BLaER1 (cell line): ENCODE results near the gene OSTN.
"Not testable (repeated sequence)": the region's sequence is repeated elsewhere in the genome, so short reads cannot be mapped to it uniquely, and the experiment has no call there.

Source experiments
- H3K27ac ChIP-seq: shearing (Covaris generic); formaldehyde crosslinking; 2 replicates; pipeline ENCODE4 v1.8.1; 2022
- H3K27me3 ChIP-seq: shearing (Covaris generic); formaldehyde crosslinking; 2 replicates; pipeline ENCODE4 v1.8.1; 2022
- H3K36me3 ChIP-seq: shearing (Covaris generic); formaldehyde crosslinking; 2 replicates; pipeline ENCODE4 v1.8.1; 2022
- H3K4me1 ChIP-seq: shearing (Covaris generic); formaldehyde crosslinking; 2 replicates; pipeline ENCODE4 v1.8.1; 2022
- H3K4me2 ChIP-seq: shearing (Covaris generic); formaldehyde crosslinking; 2 replicates; pipeline ENCODE4 v1.8.1; 2022
- H3K4me3 ChIP-seq: shearing (Covaris generic); formaldehyde crosslinking; 2 replicates; pipeline ENCODE4 v1.8.1; 2022
- H3K9ac ChIP-seq: shearing (Covaris generic); formaldehyde crosslinking; 2 replicates; pipeline ENCODE4 v1.8.1; 2022
- H3K9me3 ChIP-seq: shearing (Covaris generic); formaldehyde crosslinking; 2 replicates; pipeline ENCODE4 v1.8.1; 2022
- H4K20me1 ChIP-seq: shearing (Covaris generic); formaldehyde crosslinking; 2 replicates; pipeline ENCODE4 v1.8.1; 2022
- Cebpa-rat ChIP-seq: shearing (Covaris generic); IDR thresholded peaks from 2 replicates; pipeline ENCODE4 v1.8.1; 2022

OSTN gene

GRCh38 chr3:191176038-191176785 lies 22.8 kb upstream of the OSTN start:
- Histone ChIP-seq H4K20me1 (no peaks in the 10 kb centered on the region), H3K9me3 (no peaks in the 10 kb centered on the region; the same call in 1 of the 2 replicates), H3K9ac (no peak overlapping the region), H3K27me3 (no peaks in the 10 kb centered on the region), H3K4me1 (no peaks in the 10 kb centered on the region), H3K27ac (no peak overlapping the region), H3K36me3 (no peaks in the 10 kb centered on the region), H3K4me2 (no peak overlapping the region), H3K4me3 (no peak overlapping the region)
- TF ChIP-seq Cebpa-rat, result no peak

DNA sequence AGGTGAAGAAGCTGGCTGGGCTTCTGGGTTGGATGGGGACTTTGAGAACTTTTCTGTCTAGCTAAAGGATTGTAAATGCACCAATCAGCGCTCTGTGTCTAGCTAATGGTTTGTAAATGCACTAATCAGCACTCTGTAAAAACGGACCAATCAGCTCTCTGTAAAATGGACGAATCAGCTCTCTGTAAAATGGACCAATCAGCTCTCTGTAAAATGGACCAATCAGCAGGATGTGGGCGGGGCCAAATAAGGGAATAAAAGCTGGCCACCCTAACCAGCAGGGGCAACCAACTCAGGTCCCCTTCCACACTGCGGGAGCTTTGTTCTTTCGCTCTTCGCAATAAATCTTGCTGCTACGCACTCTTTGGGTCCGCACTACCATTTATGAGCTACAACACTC lies 13.7 kb upstream of the OSTN start:
- H3K9me3 ChIP-seq, result peaks cover 11% of the 10 kb centered on the region
- not testable (repeated sequence) for H3K4me2 ChIP-seq, H3K9ac ChIP-seq, H4K20me1 ChIP-seq, H3K36me3 ChIP-seq, H3K4me1 ChIP-seq, H3K27ac ChIP-seq, H3K4me3 ChIP-seq, H3K27me3 ChIP-seq

DNA sequence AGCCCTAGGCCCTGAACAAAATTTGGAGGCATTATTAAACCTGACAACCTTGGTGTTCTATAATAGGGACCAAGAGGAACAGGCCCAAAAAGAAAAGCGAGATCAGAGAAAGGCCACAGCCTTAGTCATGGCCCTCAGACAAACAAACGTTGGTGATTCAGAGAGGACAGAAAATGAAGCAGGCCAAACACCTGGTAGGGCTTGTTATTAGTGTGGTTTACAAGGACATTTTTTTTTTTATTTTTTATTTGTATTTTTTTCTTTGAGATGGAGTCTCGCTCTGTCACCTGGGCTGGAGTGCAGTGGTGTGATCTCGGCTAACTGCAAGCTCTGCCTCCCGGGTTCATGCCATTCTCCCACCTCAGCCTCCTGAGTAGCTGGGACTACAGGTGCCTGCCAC lies 10.8 kb upstream of the OSTN start:
- not testable (repeated sequence) for H3K27ac ChIP-seq, H3K36me3 ChIP-seq, H4K20me1 ChIP-seq, H3K27me3 ChIP-seq, H3K9ac ChIP-seq, H3K4me1 ChIP-seq, H3K4me3 ChIP-seq, H3K4me2 ChIP-seq
- peaks cover 24% of the 10 kb centered on the region for H3K9me3 ChIP-seq

- not testable (repeated sequence) for H3K9ac ChIP-seq, H3K4me2 ChIP-seq, H3K4me3 ChIP-seq, H3K4me1 ChIP-seq, H3K27ac ChIP-seq, H3K27me3 ChIP-seq, H3K36me3 ChIP-seq, H4K20me1 ChIP-seq
- peaks cover 13% of the 10 kb centered on the region; the same call in 1 of the 2 replicates for H3K9me3 ChIP-seq
Measured at GRCh38 chr3:191192270-191192669, 6.8 kb upstream of the OSTN start.

DNA sequence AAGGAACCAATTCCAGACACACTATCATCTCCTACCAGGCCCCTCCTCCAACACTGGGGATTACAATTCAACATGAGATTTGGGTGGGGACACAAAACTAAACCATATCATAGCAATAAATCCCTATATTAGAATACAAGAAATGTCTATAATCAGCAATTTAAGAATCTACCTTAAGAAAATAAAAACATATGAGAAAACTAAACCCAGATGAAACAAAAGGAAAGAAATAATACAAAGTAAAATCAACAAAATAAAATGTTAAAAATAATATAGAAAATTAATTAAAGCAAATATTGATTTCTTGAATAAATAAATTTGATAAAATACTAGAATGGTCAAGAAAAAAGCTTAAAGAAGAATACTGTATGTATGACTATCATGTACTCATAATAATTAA lies 6.1 kb upstream of the OSTN start:
- Histone ChIP-seq H3K27ac (no peak overlapping the region), H3K9me3 (peaks cover 13% of the 10 kb centered on the region; the same call in 1 of the 2 replicates), H4K20me1 (no peaks in the 10 kb centered on the region), H3K27me3 (no peaks in the 10 kb centered on the region), H3K36me3 (no peaks in the 10 kb centered on the region), H3K4me1 (no peaks in the 10 kb centered on the region), H3K4me2 (no peak overlapping the region), H3K4me3 (no peak overlapping the region), H3K9ac (no peak overlapping the region)
- TF ChIP-seq Cebpa-rat, result no peak

DNA sequence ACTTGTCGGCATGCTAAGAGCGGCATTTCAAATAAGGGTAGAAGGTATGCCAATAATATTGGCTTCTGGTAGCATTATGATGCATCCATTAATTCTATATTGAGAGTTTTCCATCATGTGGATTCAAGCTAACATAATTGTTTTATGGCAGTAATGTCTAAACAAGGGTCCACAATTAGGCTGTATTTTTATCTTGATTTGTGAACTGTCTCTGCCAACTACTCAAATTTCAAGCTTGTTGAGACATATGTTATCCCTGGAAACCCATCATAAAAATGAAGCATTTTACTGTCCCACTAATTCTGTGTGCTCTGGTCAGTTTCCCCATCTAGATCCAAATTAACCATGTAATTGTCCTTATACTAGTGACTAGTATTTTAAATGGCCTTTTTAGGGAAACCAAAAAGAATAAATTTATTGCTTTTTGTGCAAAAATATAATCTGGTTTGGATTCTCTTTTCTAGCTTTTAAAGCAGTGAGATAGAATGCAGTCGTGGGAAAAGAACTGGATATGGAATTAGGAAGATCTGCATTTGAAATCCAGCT lies 1.2 kb upstream of the OSTN start:
- Histone ChIP-seq H3K27ac (no peak overlapping the region), H3K27me3 (no peaks in the 10 kb centered on the region), H3K9me3 (0 out of 2 replicates have a peak, but pooled peaks cover under 1% of the 10 kb centered on the region), H3K4me1 (no peaks in the 10 kb centered on the region), H3K36me3 (no peaks in the 10 kb centered on the region), H4K20me1 (no peaks in the 10 kb centered on the region), H3K9ac (no peak overlapping the region), H3K4me3 (no peak overlapping the region), H3K4me2 (no peak overlapping the region)
- no peak for TF ChIP-seq Cebpa-rat

GRCh38 chr3:191198480-191198879 lies 561 bp upstream of the OSTN start:
- TF ChIP-seq Cebpa-rat, result no peak
- Histone ChIP-seq H3K9ac (no peak overlapping the region), H3K27me3 (no peaks in the 10 kb centered on the region)

GRCh38 chr3:191210032-191210431 lies 11.0 kb downstream of the OSTN start:
- H4K20me1 ChIP-seq, result no peaks in the 10 kb centered on the region
- no peak overlapping the region for H3K27ac ChIP-seq
- H3K4me2 ChIP-seq, result no peak overlapping the region
- no peak overlapping the region for H3K4me3 ChIP-seq
- H3K27me3 ChIP-seq, result no peaks in the 10 kb centered on the region
- H3K4me1 ChIP-seq, result no peaks in the 10 kb centered on the region
- no peak overlapping the region for H3K9ac ChIP-seq
- H3K9me3 ChIP-seq, result no peaks in the 10 kb centered on the region
- H3K36me3 ChIP-seq, result no peaks in the 10 kb centered on the region
- TF ChIP-seq Cebpa-rat, result no peak

More at GRCh38 chr3:191198480-191198879, 561 bp upstream of the OSTN start:
- Histone ChIP-seq H3K9me3 (no peaks in the 10 kb centered on the region), H3K4me2 (no peak overlapping the region), H3K36me3 (no peaks in the 10 kb centered on the region), H4K20me1 (no peaks in the 10 kb centered on the region), H3K27ac (no peak overlapping the region), H3K4me1 (no peaks in the 10 kb centered on the region), H3K4me3 (no peak overlapping the region)

GRCh38 chr3:191216510-191216909 lies 17.5 kb downstream of the OSTN start:
- no peaks in the 10 kb centered on the region for H3K4me1 ChIP-seq
- no peaks in the 10 kb centered on the region for H3K27me3 ChIP-seq
- H3K4me2 ChIP-seq, result no peak overlapping the region
- no peak overlapping the region for H3K9ac ChIP-seq
- no peak for TF ChIP-seq Cebpa-rat
- H3K27ac ChIP-seq, result no peak overlapping the region
- peaks cover 5% of the 10 kb centered on the region for H3K9me3 ChIP-seq
- no peak overlapping the region for H3K4me3 ChIP-seq
- H4K20me1 ChIP-seq, result no peaks in the 10 kb centered on the region
- H3K36me3 ChIP-seq, result no peaks in the 10 kb centered on the region

DNA sequence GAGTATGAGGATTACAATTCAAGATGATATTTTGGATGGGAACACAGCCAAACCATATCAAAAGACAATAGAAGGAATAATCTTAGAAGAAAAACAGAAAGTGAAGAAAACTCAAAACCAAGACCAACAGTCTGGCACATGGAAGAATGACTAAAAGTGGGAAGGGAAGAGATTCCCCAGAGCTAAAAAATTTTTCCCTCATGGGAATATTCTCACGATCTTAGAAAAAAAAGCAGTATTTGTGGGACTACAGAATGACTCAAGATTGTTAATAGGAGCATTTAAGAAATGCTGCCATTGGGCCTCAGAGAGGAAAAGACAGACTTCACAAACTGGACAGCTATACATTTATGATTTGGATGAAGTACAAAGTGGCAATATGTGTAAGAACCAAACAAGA lies 18.3 kb downstream of the OSTN start:
- H4K20me1 ChIP-seq, result no peaks in the 10 kb centered on the region
- no peak overlapping the region for H3K9ac ChIP-seq
- no peaks in the 10 kb centered on the region for H3K36me3 ChIP-seq
- H3K27ac ChIP-seq, result no peak overlapping the region
- TF ChIP-seq Cebpa-rat, result no peak
- H3K4me2 ChIP-seq, result no peak overlapping the region
- no peaks in the 10 kb centered on the region for H3K4me1 ChIP-seq
- peaks cover 5% of the 10 kb centered on the region for H3K9me3 ChIP-seq
- H3K27me3 ChIP-seq, result no peaks in the 10 kb centered on the region
- H3K4me3 ChIP-seq, result no peak overlapping the region

- TF ChIP-seq Cebpa-rat, result no peak
- H3K4me1 ChIP-seq, result no peaks in the 10 kb centered on the region
- H3K27ac ChIP-seq, result no peak overlapping the region
- no peak overlapping the region for H3K4me2 ChIP-seq
- no peak overlapping the region for H3K4me3 ChIP-seq
- no peak overlapping the region for H3K9ac ChIP-seq
- H3K36me3 ChIP-seq, result no peaks in the 10 kb centered on the region
- peaks cover 4% of the 10 kb centered on the region for H3K9me3 ChIP-seq
- H3K27me3 ChIP-seq, result no peaks in the 10 kb centered on the region
- H4K20me1 ChIP-seq, result no peaks in the 10 kb centered on the region
Measured at GRCh38 chr3:191220908-191221307, 21.9 kb downstream of the OSTN start.
